Measurements from ENCODE around the gene ACSL4.
"Not testable (repeated sequence)": the region's sequence is repeated elsewhere in the genome, so short reads cannot be mapped to it uniquely, and the experiment has no call there.

Gene ACSL4

DNA sequence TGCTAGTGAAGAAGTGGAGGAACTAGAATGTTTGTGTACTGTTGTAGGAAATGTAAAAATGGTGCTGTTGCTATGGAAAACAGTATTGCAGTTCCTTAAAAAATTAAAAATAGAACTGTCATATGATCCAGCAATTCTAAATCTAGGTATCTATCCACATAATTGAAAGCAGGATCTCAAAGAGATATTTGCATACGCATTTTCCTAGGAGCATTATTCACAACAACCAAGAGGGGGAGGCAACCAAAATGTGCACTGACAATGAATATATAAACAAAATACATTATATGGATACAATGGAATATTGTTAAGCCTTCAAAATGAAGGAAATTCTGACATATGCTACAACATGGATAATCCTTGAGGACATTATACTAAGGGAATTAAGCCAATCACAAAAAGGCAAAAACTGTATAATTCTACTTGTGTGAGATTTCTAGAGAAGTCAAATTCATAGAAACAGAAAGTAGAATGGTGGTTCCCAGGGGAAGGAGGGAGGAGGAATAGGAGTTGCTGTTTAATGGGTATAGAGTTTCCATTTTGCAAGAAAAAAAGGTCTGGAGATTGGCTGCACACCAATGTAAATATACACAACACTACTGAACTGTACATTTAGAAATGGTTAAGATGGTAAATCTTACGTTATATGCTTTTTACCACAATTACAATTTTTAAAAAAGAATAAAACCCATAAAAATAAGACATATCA, 72.5 kb downstream of the ACSL4 start:
- DNase-seq, result no peak

DNA sequence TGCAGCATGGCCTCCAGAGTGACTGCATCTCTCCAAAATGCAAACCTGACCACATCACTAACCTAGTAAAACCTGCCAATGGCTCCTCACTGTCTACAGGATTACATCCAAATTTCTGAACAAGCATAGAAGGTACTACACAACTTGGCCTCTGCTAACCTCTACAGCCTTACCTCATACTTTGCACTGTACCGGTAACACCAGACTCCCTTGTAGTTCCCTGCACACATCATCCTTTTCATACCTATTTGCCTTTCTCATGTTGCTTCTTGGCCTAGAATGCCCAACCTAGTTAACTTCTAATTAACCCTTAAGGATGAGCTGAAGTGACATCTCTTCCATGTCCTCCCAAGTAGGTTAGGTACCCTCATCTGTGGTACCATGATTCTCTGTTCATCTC, 74.7 kb downstream of the ACSL4 start:
- no peak for DNase-seq

DNA sequence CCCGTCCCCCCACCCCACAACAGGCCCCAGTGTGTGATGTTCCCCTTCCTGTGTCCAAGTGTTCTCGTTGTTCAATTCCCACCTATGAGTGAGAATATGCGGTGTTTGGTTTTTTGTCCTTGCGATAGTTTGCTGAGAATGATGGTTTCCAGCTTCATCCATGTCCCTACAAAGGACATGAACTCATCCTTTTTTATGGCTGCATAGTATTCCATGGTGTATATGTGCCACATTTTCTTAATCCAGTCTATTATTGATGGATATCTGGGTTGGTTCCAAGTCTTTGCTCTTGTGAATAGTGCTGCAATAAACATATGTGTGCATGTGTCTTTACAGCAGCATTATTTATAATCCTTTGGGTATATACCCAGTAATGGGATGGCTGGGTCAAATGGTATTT, 75.7 kb downstream of the ACSL4 start:
- not testable (repeated sequence) for DNase-seq

DNA sequence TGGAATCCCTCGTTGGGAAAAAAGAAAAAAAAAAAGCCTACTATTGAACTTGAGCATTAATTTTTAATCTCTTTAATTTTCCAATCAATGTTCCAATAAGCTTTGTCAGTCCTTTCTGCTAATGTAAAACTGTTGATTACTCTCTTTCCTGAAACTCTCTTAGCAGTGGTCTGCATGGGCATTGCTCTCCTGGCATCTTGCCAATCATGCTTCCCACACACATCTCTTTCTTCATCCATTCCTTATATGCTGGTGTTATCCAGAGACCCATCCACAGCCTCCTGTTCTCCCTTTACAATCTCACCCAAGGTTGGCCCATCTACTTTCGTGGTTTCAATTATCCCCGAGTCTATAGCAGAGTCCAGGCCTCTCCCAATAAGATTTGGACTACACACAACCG, 76.3 kb downstream of the ACSL4 start:
- DNase-seq, result no peak

DNA sequence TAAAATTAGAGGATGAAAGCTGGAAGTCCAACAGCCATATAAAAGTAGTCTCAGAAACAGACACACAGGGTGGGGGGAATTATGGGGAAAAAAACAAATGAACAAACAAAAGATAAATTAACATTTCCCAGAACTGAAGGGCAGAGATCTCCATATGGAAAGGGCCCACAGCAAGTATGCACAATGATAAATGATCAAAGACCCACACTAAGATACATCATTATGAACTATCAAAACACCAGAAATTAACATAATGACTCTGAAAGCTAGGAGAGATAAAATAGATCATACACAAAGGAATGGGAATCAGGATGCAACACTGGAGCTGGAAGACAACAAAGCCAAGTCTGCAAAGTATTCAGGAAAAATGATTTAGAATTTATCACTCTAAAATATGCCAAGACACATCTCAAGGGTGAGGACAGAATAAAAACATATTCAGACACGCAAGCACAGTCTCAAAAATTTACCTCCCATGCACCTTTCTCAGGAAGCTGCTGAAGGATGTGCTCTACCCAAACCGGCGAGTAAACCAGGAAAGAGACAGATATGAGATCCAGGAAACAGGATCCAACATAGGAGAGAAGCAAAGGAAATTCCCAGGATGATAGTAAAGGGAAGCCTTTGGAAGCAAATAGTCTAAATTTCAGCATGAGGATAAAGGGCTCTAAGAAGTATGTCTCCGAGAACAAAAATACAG, 77.4 kb downstream of the ACSL4 start:
- DNase-seq, result no peak

DNA sequence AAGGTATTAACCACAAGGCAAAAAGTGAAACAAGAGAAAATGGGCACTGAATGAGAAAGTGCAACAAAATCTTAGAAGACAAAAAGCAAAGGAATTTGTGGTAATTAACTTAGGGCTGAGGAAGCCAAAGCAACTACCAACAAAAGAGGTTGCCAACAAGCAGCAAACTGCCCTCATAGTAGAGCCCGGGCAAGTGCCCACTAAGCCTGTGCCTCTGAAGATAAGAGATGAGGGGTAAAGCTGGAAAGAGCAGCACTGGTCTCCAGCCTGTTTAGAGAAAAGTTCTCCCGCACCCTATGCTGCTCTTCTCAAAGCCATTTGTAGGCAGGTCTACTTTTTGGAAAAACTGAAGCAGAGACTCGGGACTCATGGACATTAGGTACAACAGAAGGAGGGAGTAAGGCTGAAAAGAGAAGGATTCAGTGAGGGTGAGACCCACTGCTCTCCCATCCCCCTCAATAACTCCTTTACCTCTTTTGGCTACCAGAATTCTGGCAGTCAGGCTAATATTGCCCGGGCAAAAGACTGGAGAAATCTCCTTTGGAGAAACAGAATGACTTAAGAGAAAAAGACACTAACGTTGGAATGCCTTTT, 78.4 kb downstream of the ACSL4 start:
- DNase-seq, result no peak

DNA sequence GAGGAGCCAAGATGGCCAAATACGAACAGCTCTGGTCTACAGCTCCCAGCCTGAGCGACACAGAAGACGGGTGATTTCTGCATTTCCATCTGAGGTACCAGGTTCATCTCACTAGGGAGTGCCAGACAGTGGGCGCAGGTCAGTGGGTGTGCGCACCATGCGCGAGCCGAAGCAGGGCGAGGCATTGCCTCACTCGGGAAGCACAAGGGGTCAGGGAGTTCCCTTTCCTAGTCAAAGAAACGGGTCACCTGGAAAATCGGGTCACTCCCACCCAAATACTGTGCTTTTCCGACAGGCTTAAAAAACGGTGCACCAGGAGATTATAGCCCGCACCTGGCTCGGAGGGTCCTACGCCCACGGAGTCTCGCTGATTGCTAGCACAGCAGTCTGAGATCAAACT, 88.4 kb downstream of the ACSL4 start:
- DNase-seq, result not testable (repeated sequence)

DNA sequence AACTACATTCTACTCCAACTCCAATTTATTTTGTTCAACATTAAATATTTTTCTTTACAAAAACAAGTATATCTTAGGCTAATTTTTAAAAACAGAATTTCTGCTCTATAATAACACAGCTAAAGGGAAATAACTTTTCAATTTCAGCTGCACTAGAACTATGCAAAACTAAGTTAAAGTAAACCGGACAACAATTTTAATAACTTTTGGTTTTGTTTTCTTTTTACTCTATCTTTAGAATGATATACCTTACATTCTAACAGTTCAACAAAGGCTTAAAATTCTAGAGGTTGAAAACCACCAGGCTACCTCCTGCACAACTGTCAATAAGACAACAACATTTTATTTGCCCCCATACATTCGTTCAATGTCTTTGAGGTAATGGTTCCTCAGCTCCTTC, 89.4 kb downstream of the ACSL4 start:
- no peak for DNase-seq

DNA sequence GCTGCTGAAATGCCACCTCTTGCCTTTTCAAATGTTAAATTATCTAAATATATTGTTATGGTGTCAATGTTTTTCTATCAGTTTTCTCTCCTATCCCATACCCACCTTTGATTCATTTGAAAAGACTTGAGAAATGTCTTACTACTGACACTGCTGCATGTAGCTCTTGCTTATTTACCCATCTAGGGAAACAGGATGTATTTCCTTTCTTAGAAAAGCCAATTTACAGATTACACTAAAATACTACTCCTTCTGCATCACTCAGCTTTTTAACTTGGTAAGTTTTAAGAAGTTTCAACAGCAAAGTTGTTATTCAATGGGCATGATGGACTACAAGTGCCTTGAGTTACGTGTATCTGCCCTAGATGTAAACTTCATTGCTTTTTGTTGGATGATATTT, 94.9 kb downstream of the ACSL4 start:
- no peak for DNase-seq

DNA sequence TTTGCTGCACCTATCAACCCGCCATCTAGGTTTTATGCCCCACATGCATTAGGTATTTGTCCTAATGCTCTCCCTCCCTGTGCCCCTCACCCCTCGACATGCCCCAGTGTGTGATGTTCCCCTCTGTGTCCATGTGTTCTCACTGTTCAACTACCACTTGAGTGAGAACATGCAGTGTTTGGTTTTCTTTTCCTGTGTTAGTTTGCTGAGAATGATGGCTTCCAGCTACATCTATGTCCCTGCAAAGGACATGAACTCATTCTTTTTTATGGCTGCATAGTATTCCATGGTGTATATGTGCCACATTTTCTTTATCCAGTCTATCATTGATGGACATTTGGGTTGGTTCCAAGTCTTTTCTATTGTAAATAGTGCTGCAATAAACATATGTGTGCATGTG, 95.6 kb downstream of the ACSL4 start:
- not testable (repeated sequence) for DNase-seq

DNA sequence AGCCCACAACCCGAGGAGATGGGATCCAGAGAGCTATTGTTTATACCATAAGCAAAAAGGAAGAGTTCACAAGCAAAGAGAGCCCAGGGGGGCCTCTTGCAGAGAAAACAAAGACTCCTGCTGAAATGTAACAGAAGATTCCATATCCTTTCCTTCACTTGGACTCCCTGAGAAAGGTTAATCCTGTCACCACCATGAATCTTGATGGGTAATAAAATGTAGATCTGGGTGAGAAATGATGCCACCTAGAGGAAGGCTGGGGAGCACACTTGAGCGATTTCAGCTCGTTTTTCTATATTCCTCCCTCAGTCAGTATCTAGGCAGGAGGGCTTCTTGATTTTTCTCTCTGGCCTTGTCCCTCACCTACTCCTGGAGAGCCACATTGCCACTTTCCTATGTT, 97.9 kb downstream of the ACSL4 start:
- DNase-seq, result peak in 1 of 2 donors; percentile 17

DNA sequence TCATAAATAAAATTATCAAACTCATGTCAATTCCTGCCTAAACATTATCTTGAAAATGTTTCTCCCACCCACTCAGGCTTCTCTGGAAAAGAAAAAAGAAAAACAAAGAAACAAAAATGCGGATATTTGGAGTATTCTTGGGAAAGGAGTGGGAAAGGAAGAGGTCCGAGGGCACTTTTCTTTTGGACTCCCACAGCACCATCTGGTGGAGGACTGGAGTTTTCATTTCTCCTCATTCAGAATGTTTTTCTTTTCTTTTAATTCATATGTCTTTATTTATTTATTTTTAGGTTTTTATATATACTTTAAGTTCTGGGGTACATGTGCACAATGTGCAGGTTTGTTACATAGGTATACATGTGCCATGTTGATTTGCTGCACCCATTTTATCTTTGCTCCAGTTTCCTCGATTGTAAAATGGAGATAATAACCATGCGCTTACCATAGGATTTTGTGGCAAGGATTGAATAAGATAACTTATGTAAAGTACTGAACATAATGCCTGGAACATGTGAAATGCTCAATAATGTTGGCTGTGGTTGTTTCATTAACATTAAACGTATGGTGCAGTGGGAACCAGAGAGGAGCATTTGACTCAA, 100.1 kb downstream of the ACSL4 start:
- DNase-seq, result no peak

DNA sequence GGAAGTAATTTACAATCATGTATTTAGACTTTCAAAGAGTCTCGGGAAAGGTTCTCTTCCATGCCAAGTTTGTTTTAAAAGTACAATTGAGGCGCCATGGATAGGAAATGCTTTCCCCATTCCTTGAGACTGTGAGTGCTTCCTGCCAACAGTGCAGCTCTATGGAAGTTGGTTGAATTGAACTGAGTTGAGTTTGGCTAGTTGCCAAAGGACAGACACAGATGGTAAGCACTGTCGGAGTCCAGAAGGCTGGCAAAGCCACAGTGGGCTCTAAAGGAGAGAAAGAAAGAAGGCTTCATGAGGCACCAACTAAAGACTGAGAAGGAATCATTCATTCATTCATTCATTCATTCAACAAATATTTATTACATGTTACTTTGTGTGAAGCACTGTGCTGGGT, 103.7 kb downstream of the ACSL4 start:
- no peak for DNase-seq

DNA sequence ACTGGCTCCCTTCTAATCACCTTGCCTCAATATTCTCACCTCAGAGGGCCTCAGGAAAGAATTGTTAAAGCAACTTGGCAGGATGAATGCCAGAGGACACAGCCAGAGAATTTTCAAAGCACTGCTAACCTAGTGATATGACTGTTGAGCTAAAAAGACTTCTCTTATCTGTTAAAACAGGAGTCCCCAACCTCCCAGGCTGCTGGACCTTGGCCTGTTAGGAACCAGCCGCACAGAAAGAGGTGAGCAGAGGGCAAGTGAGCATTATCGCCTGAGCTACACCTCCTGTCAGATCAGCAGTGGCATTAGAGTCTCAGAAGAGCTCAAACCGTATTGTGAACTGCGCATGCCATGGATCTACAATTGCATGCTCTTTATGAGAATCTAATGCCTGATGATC, 106.4 kb downstream of the ACSL4 start:
- no peak for DNase-seq

DNA sequence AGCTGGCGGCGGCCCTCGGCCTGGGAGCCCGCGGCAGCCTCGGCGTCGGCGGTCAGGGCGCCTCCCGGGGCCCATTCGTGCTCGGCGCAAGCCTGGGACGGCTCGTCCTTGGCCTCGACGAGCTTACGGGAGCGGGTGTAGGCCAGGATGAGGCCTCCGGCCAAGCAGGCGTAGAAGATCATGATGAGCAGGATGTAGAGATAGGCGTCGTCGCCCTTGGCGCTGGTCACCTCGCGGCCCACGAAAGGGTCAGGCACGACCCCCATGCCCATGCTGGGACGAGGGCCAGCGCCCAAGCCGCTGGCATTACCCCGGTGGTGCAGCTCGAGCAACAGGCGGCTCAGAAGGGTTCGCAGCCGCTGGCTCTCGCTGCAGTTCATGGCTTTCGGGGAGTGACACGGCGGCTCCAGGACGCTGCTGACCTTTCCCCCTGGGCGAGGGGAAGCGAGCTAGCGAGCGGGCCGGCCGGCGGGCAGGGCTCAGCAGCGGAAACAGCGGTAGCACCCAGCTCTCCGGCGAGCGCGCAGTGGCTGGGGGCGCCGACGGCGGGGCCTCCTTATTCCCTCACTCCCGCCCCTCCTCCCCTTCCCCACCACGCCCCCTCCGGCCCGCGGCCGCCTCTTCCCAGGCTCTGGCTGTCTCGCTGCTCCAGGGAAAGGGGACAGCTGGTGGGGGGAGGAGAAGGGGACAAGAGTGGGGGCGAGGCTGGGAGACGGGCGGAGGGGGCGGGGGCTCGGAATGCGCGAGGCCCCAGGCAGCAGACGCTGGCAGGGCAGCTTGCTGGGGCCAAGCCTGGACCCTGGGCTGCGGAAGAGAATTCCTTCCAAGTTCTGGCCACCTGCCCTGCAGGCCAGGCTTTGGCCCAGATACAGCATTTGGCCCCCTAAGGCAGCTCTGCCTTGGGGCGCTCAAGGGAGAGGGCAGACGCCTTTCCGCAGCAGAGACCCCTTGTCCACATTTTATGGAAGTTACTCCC, 108.1 kb downstream of the ACSL4 start, which contains the start of gene KCNE5:
Gene KCNE5, minus strand, starts transcription at position 532 of the 976 bp plus-strand sequence. Its CDS starts 152 bp downstream, at position 380.
- DNase-seq, result no peak

DNA sequence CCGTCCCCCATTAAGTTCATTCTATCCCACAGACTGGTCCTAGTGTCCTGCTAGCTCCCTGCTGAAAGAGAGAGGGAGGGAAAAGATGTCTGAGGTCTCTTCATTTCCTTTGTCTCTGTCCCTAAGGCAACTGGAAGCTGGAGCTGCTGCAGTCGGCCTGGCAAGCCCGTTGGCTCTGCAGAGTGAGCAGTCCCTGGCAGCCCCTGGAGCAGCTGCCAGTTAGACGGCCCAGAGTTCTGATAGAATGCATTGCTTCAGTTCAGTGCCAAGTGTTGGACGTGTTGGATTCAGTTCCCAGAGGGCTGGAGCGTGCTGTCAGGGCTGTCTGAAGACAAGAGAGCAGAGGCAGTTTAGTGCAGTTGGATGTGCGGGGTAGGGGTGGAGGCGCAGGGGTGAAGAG, 109.1 kb downstream of the ACSL4 start:
- DNase-seq, result no peak

DNA sequence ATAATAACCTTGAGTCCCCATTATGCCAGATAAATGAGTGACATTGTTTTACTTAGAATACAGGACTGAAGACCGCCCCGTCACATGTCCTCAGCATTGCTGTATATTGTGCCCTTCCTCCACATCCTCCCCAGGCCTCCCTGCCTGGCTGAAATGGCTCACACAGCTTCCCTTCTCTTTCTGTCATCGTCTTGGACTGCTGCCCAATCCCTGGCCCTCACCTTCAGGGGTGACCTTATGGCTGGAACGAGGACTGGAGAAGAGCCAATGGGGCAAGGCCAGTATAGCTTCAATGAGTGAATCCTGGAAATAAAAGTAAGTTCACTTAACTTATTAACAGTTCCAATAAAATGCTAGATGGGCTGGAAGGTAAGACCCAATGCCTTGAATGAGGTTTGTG, 110.8 kb downstream of the ACSL4 start:
- no peak for DNase-seq

DNA sequence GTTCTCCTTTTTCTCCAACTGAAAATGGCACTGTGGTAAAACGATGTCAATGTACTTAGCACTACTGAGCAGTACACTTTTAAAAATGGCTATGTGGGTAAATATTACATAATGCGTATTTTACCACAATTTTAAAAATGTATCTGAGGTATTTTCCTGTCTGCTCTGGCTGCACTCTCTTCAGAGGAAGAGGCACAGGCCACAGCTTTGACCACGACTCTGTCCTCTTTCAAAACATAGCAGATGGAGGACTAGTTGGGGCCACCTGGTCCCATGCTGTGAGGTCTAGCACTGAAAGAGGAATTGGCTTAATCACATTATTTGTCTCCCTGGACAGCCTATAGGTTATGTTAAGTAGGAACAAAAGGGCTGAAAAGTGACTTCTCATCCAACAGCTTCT, 113.3 kb downstream of the ACSL4 start:
- DNase-seq, result no peak

DNA sequence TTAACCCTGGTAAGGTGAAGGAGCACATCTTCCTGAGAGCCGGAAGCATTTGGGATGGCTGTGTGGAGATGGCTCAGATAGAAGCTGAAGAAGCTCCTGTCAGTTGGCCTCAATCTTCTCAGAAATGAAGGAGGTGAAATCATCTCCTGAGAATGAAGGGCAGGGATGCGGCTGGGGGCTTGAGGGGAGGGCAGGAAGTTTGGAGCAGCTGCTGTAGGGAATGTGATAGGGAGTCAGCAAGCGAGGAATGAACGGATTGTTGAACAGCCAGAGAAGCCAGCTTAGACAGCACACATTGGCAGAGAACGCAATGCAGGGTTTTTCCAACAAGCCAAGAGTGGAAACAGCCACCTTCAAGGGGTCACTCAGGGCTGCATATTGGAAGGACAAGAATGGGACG, 118.1 kb downstream of the ACSL4 start:
- no peak for DNase-seq

DNA sequence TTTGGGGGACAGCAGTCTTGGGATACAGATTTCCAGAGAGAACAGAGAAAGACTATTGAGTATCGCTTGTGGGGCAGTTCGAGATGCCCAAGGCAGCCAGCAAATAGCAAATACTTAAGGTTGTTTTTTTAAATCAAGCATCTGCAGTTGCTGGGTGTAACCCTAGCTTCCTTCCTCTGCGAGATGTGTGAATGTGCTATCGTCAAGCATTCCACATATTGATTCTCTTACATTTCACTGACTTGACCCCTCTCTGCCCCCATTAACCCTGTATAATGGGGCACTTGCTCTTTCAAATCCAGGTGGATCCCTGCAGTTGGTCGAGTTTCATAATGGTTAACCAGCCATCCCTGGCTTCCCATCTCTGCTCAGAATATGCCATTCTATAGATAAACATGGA, 131.6 kb downstream of the ACSL4 start:
- DNase-seq, result no peak

DNA sequence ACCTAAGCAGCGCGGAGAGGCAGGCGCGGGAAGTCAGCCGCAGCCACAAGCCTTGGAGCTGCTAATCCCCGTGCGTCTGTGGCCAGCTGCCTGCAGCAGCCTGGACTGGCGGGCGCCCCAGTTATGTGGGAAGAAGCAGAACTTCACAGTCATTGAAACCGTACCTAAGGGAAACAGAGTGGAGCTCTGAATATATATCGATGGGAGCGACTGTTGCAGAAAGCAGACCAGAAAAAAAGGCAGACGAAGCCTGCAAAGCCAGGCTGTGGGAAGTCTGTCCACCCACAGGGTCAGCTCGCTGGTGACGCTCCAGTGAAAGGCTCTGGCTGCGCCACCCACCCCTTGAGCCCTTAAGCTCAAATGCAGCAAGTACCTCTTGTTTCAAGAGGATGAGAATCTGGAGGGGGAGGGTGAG, 132.8 kb downstream of the ACSL4 start:
- no peak for DNase-seq

DNA sequence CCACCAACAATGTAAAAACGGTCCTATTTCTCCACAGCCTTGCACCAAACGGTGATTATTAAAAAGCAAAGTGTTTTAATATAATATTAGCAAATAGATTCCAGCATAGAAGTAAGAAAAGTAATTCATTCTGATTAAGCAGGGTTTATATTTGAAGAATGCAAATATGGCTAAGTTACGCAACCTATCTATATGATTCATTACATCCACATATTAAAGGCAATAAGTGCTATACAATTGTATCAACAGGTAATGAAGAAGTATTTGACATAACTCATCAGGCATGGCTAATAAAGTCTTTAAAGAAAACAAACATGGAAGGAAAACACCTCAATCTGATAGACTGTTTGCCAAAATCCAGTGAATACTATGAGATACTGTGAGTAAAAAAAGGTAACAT, 137.0 kb downstream of the ACSL4 start:
- DNase-seq, result no peak

All from CD4-positive, alpha-beta T cell treated with Interferon alpha-2 for 1 hour (primary cell).